Measurements from ENCODE around the gene REX1BD.

REX1BD gene

DNA sequence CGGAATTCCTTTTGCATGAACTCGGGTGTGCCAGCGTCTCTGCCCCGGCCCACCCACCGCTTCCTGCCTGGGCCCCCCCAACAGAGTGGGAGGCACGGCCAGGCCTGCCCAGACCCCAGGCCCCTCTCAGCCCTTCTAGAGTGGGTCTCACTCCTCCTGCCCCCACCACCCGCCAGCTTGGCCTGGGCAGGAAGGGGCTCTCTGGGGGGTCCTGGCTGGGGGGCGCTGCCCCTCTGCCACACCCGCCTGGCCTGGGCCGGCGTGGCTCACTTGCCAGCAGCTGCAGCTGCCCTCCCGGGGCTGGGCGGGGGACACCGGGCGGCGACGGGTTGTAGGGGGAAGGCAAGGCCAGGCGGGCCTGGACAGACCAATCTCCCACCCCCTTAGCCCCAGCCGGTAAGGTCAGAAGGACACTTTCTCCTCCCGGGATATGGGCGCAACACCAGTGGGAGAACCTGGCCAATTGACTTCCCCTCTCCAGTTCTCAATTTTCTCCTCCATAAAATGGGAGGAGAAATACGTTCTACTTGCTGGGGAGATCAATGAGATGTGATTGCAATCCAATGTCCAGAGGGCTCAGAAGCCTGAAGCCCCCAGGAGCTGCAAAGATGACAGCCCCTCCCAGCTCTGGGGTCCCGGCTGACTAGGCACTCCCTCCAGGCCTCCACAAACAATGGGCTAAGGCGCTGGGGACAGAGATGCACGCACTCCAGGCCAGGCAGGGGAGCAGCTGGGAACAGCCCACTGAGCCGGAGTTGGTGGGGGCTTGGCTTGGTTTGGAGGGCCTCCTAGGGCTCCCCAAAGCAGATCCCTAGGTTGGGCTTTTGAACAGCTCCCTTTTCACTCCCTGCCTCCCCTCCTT lies 15.6 kb downstream of the REX1BD start:
- peak; percentile 39 for DNase-seq

DNA sequence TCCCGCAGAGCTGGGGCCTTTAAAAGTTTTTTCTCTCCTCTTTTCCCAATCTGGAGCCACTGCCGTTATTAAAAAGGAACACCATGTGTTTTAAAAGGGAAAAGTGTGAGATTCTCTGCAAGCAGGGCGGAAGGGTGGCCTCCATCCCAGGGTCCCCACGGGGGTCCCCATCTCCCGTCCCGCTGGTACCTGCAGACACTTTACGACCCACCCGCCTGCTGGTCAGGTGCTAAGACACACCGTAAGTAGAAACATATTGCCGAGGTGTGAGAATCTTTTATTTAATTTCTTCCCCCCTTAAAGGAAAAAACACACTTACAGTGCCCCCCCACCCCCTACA lies 16.2 kb downstream of the REX1BD start:
- DNase-seq = no peak

DNA sequence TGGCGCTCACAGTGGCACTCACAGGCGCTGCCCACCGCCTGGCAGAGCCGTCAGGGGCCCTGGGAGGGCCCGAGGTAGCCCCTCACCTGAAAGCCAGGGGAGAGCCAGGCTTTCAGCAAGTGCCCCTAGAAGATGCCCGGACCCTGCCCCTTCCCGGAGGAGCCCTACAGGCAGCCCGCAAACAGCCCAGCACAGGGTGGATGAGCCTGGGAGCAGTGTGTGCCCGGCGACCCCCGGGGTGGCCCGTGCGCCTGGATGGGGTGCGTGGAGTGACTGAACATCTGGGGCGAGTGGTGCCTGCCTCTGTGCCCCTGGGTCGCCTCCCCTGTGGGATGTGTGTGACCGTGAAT lies 16.6 kb downstream of the REX1BD start:
- DNase-seq = peak; percentile 25

DNA sequence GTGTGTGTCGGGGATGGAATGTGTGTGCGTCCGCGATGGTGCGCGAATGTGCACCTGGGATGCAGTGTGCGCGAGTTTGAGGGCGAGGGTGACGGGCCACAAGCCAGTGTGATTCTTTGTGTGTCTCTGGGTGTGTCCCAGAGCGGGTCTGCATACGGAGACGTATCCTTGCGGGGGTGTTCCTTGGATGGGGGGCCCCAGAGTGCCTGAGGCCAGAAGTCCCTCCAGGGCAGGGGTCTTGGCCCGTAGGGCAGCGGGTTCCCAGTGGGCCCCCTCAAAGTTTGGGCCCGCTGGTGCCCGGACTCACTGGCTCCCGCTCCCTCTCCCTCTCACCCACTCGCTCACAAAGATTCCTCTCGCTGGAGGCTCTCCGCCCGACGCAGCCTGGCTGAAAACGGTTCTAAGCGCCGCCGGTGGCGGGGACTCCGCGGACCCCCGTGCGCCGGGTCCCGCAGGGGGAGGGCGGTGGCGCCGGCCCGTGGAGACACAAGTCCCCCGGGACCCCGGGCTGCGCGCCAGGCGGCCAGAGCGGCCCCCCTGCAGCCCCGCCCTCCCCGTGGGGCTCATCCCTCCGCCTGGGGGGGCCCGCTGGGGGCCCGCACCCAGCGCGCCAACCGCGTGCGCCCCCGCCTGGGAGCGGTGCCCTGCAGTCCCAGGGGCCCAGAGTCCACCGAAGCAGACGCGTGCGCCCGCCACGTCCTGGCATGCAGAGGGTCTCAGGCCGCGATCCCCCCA lies 17.1 kb downstream of the REX1BD start:
- DNase-seq = peak; percentile 45

DNA sequence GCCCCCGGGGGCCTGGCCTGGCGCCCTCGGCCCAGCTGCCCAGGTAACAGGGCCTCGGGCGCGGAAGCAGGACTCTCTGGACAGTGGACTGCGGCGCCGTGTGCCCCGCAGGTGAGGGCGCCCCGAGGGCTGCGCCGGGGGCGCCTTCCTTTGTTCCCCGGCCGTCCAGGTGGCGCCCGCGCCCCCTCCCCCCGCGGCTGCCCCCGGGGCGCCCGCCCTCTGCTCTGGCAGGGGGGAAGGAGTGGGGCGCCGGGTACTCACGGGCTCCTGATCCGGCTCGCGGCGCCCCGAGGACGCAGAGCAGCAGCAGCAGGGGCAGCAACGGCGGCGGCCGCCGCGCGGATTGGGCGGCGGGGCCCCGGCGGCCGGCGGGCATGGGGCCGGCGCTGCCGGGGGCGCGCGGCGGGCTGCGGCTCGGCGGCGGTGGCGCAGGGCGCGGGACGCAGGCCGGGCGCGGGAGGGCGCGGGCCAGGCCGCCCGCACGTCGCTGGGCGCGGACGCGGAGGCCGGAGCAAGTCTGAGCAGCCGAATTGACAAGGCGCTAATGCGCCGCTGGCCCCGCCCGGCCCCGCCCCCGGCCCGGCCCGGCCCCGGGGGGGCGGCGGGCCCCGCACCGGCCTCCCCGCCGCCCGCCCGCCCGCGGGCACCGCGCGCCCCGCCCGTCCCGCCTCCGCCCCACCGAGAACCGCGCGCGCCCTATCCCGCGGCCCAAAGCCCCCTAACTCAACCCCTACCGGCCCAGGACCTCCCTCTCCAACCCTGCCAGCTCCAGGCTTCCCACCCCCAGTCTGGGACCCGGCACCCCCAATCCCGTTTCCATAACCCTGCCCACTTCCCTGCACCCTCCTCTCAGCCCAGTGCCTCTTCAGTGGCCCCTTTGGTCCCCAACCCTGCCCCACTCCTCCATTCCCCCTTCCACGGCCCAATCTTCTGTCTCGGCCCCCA lies 18.0 kb downstream of the REX1BD start, which contains the start of gene CRLF1:
TSS of gene CRLF1 (minus strand) at position 519 of the 945 bp plus-strand sequence. CDS start at position 376, 143 bp downstream.
- DNase-seq = no peak

DNA sequence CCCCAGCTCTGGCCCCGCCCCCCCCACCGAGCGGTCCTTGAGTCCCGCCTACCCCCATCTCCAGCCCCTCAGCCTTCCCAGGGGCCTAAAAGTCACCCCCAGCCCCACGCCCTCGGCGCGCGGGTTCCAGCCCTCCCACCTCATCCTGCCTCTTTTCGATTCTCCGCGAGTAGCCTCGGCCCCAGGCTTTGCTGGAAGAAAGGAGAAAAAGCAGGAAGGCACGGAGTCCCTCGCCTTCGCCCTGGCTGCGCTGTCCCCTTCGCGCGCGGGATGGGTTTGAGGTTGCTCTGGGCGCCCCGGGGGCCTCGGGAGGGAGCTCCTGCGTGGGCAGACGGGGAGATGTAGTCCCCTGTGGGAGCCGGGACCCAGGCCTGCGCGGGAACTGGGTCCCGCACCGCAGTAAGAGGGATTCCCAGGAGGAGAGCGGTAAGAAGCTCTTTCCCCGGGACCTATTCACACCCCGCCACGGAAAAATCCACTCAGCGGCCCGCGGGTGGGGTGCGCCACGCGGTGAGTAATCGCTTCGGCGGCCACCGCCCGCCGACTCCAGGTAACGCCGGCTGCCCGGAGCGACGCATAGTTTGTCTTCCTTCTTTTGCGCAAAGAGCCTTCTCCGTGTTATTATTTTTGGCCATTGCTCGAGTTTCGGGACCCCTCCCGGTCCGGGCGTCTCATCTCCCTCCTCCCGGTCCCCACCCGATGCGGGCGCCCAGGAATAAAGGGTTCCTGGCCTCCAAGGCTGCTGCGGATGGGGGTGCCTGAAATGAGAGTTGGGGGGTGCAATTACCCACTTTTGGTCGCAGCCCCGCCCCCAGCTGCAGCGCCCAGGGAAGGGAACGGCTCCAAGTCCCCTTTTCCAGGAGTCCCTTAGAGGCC lies 18.9 kb downstream of the REX1BD start:
- peak; percentile 29 for DNase-seq

DNA sequence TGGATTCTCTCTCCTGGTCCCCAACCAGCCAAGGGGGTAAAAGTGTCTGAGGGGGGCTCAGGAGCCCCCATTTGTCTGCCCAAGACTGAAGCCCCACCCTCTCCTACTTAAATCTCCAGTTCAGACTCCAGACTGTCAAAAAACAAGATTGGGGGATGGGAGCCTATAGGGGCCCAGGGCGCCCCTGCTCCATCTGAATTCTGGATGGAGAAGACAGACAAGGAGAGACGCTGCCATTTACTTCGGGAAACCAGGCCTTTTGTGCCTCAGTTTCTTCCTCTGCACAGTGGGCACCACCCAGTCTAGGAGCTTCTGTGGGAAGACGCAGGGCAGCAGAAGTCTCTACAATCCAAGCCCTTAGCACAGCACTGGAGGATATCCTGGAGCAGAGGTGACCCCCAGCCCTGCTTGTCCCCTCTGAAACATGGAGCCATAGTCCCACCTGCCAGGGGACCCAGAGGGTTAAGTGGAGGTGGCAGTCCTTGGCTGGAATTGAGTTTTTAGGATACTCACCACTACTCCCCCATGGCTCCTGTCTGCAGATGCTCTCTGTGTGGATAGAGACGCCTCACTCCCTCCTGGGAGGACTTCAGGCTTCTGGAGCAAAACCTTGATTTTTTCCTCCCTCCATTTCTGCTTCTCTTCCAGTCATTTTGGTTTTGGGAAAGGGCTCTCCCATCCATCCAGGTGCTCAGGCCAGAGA lies 19.7 kb downstream of the REX1BD start:
- no peak for DNase-seq

DNA sequence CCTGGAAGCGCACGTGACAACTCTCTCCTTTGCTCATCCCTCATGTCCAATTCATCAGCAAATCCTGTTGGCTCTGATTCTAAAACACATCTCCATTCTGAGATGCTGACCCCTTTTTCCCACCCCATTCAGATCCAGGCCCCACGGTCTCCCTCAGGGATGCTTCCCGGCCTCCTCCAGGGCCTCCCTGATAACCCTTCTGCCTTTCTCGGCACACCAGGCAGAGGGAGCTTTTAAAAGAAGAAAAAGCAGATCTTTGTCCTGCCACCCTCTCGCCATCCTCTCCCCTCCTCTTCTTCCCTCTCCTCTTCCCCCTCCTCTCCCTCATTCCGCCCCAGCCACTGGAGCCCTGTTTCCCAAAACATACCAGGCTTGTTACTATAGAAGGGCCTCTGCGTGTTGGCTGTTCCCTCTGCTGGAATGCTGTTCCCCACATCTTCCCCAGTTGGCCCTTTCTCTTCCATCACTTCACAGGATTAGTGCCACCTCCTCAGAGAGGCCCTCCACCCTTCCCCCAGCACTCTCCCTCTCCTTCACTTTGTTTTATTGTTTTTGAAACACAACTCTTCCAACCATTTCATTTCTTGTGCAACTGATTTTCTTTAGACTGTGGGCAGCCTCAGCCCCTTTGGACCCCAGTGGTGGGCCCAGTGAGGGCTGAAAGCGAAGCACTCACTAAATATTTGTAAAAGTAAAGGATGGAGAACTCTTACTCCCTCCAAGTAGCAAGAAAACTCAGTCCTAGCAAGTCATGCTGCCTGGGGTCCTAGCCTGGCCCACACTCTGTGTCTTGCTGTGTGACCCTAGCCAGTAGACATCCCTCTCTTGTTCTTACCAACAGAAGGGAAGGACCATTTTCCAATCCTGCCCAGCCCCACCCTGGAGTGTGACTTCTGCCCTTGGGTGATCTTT lies 20.5 kb downstream of the REX1BD start:
- no peak for DNase-seq

DNA sequence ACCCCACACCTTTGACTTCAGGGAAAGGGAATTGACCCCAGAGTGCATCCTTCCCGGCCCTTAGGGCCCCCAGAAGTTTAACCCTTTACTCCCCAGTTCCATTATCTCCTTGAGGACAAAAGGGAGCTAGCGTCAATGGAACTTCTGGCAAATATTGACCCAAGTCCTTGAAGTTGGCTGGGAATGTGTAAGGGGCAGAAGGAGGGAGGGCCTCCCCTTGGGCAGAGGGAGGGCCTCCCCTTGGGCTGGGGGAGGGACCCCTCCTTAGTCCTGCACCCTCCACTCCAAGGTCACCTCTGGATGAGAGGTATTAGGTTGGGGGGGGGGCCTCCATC lies 21.1 kb downstream of the REX1BD start:
- DNase-seq = no peak

DNA sequence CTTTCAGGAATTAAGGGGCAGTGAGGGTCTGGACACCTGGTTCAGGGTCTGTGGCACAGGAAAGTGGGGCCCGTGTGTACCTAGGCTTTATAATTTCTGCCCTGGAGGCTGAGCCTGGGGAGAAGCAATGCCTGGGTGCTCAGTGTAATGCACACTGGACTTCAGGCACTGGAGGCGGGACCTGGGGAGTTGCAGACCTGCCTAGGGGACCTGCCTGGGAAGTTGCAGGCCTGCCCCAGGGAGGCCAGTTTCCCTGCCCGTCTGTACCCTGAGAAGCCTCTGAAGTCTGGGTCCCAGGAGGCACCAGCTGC lies 21.6 kb downstream of the REX1BD start:
- DNase-seq = no peak

DNA sequence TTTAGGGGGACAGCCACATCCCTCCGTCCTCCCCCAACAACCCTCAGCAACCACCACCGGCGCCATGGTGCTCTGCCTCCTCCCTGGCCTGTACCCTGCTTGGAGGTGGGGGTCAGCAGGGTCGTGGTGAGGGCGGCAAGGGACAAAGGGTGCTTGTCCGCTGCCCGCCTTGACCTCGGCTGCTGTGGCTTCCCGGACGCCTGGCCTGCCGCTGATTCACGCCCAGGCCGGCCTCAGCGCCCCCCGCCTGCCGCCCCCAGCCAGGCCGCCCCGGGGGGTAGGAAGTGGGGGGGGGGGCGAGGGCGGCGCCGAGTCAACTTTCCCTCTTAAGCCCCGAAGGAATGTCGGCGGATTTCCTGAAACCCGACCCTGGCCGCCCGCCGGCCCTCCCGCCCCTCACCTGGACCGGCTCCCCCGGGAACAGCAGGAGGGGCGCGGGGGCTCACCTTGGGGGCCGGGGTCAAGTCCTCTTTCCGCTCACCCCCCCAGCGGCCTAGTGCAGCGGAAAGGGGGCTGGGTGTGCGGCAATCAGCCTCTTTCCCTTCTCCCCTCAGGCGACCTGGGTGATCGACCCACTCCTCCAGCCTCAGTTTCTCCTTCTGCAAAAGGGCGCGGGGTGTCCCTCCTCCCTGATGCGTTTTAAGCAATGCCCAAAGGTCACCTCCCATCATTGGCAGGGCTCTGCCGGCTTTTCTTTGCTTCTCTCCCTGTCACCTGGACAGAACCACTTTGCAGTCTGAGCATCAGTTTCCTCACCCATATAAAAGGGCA lies 22.1 kb downstream of the REX1BD start:
- DNase-seq = no peak

DNA sequence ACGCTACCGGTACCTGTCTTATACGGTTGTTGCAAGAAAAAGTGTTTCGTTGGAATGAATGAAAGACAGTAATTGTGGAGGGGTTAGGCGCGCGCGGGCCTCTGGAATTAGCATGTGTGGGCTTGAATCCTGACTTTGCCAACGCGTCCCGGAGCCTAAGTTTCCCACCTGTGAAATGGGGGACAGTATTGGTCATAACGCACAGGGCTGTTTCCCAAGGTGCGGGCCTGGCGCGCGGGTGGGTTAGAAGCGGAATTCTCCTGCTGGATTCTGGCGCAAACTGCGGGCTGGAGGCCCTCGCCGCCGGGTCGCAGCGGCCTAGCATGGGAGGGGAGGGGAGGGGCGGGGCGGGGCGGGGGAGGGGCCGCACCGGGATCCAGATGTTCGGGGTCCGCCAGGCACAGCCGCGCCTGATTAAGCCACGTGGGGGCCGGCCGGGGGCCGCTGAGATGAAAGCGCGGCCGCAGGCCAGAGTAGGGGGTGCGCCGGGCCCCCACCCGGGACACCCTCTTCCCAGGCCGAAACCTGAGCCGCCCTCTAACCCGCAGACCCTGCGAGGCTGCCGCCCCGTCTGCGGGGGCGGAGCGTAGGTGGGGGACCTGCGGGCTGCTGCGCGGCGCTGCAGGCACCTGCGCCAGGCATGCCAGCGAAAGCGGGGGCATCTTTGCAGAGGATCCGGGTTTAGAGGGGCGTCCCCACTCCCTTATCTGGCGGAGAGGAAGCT lies 22.9 kb downstream of the REX1BD start:
- peak; percentile 47 for DNase-seq

DNA sequence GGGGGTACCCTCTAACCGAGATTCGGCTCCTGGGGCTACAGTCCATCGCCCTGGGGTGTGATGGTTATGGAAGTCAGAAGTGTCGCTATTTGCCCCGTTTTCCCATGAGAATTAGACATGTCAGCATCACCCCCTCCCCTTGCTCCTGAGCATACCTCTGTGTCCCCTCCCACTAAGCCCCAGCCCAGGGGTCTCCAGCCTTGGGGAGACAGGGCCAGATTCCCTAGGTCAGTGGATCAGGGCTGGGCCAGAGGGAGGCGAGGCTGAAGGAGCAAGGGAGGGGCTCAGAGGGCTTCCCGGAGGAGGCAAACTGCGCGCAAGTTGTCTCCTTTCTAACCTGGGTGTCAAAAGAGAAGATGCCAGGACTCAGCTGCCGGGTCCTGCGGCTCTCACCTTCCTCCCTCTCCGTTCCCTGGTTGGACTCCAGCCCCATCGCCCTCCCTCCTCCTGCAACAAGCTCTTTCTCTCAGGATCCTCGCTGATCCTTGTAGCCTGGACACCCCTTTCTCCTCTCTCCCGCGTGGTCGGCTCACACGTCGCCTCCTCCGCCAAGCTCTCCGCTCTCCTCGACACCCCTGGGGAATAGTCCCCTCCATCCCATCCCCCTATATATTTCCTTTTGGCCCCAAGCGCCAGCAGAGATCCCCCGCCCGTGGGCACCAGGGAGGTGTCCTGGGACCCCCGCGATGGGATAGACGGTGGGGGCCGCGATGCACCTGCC lies 23.6 kb downstream of the REX1BD start:
- peak; percentile 70 for DNase-seq

DNA sequence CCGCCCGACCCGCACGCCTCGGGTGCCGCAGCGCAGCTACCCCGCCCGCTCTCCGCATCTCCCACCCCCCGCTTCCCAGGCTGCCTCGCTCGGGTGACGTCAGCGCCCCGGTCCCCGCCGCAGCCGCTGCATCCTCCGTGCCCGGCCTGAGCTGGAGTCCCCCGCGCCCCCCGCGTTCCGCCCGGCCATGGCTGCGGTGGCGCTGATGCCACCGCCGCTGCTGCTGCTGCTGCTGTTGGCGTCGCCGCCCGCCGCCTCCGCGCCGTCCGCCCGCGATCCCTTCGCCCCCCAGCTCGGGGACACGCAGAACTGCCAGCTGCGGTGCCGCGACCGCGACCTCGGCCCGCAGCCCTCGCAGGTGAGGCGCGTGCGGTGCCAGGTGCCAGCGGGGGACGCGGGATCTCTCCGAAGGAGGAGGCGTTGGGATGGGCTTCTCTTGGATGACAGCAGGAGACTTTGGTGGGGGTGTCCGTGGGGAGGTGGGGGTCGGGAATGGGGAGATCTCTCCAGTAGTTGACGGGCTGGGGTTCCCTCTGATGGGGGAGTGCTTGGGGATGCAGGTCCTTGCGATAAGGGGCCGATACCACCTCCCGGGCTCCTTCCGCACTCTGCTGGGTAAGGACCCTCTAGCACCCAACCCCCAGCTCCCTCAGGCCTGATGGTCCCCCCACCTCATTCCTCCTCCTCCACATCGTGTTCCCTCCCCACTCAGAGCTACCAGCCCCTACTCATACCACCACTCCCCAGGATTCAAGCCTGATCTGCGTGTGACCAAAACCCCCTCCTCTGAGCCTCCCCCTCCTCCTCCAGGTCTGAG lies 24.4 kb downstream of the REX1BD start, which contains the start of gene TMEM59L:
TSS of gene TMEM59L (plus strand) at position 99 of the 817 bp plus-strand sequence. CDS start at position 188, 89 bp downstream.
- DNase-seq = peak; percentile 70

DNA sequence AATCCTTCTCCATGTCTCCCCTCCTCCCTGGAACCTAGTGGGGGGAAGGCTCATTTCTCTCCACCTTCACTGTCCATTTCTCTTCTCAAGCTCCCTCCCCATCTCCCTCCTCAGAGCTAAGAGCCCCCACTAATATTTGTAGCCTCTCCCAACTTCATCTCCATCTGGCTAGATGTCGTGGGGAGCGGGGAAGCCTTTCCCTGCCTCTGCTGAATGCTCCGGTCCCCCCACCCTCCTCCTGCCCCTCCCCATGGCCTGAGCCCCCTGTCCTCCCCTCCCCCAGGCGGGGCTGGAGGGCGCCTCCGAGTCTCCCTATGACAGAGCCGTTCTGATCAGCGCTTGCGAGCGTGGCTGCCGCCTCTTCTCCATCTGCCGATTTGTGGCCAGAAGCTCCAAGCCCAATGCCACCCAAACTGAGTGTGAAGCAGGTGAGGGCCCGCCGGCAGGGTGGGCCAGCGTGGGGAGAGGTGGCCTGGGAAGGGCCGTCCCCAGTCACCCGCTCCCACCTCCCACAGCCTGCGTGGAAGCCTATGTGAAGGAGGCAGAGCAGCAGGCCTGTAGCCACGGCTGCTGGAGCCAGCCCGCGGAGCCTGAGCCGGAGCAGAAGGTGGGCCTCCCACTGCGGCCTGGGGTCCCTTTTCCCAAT lies 25.1 kb downstream of the REX1BD start:
- DNase-seq = peak; percentile 62

DNA sequence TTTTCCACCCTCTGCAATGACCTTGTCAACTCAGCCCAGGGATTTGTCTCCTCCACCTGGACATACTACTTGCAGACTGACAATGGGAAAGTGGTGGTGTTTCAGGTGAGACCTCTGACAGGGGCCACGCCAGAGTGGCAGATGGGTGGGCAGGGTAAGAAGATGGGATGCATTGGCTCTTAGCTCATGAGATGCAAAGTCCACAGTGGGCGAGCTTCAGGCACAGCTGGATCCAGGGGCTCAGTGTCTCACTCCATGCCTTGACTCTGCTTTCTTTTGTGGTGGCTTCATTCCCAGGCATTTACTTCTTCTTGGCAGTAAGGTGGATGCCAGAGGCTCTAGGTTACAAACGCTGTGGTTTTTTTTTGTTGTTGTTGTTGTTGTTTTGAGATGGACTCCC lies 27.4 kb downstream of the REX1BD start:
- no peak for DNase-seq

DNA sequence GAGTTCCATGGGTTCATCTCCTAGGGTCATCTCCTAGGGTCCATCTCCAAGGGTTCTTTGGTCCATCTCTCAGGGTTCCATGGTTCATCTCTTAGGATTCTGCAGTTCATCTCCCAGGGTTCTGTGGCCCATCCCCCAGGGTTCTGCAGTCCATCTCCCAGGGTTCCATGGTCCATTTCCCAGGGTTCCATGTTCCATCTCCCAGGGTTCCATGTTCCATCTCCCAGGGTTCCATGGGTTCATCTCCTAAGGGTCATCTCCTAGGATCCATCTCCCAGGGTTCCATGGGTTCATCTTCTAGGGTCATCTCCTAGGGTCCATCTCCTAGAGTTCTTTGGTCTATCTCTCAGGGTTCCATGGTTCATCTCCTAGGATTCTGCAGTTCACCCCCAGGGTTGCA lies 29.0 kb downstream of the REX1BD start:
- DNase-seq = no peak
